Stimulated activated CD4-positive, alpha-beta T cell treated with anti-CD3 and anti-CD28 coated beads, TNF-alpha, amount 100 ng/mL, for 4 hours (primary cell): ENCODE measurements around the gene SDR39U1.
A peak's percentile ranks its signal among the peaks of the same experiment; 100 is the strongest.
"Not testable (repeated sequence)": the region's sequence is repeated elsewhere in the genome, so short reads cannot be mapped to it uniquely, and the experiment has no call there.

Source experiments
- DNase-seq, 3 experiments: peaks; one replicate each; pipeline ENCODE4 v3.0.0-alpha.2; 2020; ENCODE audit warnings: low read depth in 3 of 3

Gene SDR39U1, protein sequence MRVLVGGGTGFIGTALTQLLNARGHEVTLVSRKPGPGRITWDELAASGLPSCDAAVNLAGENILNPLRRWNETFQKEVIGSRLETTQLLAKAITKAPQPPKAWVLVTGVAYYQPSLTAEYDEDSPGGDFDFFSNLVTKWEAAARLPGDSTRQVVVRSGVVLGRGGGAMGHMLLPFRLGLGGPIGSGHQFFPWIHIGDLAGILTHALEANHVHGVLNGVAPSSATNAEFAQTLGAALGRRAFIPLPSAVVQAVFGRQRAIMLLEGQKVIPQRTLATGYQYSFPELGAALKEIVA

DNA sequence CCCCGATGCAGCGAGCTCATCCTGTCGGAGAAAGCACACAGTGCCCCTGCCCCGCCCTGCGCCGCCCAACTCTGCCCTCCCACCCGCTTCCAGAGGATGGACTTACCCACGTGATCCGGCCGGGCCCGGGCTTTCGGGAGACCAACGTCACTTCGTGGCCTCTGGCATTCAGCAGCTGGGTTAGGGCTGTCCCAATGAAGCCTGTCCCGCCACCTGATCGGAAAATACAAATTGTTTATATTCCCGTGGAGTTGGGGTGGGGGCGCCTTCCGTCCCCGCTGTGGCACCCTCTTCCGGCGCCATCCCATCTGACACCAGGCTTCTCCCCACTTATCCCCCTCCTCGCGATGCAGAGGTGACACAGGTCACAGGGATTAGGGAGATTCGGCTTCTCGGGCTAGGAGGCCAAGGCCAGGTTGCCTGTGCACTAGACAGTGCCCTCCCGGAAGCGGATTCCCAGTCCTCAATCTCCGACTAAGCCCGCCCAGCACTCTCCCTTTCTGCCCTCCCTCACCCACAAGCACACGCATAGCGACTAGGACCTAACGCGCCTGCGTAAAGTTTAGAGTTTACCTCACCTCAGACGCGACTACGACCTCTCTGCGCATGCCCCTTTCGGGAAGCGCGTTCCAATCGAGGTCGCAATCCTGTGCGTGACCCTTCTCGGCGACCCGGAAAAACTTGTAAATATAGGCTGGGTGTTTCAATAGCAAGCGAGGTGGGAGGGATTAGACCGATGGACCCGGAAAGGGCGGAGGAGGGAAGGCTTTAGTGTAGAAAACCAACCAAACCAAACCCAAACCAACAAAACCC lies at the start of gene SDR39U1:
Gene SDR39U1, minus strand, starts transcription at position 537 of the 813 bp plus-strand sequence. Its CDS starts 7 bp downstream, at position 530.
- DNase-seq: peak; percentile 70 to 94 (median 91)

DNA sequence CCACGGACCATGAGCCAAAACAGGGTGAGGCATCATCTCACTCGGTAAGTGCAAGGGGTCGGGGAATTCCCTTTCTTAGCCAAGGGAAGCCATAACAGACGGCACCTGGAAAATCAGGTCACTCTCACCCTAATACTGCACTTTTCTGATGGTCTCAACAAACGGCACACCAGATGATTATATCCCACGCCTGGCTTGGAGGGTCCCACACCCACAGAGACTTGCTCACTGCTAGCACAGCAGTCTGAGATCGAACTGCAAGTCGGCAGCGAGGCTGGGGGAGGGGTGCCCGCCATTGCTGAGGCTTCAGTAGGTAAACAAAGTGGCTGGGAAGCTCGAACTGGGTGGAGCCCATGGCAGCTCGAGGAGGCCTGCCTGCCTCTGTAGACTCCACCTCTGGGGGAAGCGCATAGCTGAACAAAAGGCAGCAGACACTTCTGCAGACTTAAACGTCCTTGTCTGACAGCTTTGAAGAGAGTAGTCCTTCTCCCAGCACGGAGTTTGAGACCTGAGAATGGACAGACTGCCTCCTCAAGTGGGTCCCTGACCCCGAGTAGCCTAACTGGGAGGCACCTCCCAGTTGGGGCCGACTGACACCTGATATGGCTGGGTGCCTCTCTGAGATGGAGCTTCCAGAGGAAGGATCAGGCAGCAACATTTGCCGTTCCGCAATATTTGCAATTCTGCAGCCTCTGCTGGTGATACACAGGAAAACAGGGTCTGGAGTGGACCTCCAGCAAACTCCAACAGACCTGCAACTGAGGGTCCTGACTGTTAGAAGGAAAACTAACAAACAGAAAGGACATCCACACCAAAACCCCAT lies 49.2 kb upstream of the SDR39U1 start:
- not testable (repeated sequence) for DNase-seq

DNA sequence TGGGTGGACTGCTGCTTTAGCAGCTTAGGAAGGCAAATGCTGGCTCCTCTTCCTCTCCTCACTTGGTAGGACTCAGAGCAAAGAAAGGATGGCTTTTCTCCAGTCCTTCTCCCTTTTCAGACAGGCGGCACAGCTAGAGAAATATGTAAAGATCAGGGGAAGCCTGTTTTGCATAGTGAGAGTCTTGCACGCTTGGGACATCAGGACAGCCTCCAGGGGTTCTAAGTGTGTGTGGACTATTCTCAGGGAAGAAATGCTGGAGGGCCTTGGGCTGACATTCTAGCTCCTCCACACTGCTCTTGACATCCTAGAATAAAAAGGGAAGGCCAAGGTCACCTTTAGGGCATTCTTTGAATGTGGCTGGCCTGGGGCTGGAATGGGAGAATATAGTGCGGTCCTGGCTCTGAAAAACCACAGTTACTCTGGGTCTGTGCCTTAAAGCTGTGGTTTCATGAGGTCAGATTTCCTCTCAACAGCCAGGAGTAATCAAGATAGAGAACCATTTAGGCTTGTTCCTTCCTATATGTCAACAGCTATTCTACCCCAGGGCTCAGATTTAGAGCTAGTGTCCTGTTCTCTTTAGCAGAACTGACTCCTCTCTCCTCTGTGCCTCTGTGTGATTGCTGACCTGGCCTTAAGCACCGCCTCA lies 41.2 kb upstream of the SDR39U1 start:
- no peak for DNase-seq

DNA sequence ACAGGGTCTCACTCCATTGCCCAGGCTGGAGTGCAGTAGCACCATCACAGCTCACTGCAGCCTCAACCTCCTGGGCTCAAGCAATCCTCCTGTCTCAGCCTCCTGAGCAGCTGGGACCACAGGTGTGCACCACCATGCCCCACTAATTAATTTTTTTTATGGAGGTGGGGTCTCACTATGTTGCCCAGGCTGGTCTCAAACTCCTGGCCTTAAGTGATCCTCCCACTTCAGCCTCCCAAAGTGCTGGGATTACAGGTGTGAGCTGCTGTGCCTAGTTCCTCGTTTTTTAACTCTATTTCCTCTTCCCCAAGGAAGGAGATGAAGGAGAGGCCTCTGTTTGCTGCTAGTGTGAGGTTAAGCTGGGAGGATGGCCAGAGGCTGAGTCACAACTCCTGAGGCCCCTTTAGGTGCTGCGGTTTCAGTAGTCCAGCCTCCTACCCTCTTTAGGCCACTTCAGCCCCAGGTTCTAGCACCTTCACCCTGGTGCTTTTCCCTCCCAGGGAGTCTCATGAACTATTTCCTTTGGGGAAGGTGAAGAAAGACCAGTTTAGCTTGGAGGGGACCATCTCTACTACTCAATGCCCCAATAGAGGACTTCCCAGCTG lies 40.2 kb upstream of the SDR39U1 start:
- not testable (repeated sequence) for DNase-seq

DNA sequence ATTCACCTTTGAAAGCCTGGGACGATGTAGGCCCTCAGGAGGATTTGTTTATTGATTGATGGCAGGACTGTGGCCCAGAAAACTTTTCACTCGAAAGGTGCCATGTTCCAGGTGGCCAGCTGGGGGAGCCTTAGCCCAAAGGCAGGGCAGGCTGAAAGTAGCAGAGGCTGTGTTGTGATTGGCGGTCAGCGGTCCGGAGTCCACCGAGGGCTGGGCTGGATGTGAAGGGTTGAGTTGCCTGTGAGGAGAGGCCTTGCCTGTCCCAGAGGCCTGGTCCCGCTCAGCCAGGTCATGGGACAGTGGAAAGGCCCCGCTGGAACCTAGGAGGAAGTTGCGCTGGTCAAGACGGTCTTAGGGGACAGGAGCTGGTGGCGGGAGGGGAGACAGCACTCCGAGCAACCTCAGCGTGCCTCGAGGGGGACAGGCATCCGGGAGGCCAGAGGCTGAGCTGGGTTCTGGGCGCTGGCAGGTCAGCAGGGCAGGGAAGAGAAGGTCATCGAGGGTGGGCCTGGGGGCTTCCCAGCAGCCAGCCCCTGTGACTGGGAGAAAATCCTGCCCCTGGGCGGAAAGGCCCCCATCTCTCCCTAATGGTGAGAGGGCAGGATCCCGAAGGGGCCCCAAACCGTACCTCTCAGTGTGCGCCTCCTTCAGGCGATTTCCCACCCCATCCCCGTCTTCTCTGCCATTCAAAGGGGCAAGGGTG lies 39.2 kb upstream of the SDR39U1 start:
- peak in 2 of 3 experiments; percentile 9 to 26 for DNase-seq

DNA sequence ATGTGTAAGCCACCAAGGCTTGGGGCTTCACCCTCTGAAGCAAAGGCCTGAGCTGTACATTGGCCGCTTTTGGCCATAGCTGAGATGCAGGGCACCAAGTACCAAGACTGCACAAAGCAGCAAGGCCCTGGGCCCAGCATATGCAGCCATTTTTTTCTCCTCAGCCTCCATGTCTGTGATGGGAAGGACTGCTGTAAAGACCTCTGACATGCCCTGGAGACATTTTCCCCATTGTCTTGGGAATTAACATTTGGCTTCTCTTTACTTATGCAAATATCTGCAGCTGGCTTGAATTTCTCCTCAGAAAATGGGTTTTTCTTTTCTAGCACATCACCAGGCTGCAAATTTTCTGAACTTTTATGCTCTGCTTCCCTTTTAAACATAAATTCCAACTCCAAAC lies 37.4 kb upstream of the SDR39U1 start:
- DNase-seq: not testable (repeated sequence)

DNA sequence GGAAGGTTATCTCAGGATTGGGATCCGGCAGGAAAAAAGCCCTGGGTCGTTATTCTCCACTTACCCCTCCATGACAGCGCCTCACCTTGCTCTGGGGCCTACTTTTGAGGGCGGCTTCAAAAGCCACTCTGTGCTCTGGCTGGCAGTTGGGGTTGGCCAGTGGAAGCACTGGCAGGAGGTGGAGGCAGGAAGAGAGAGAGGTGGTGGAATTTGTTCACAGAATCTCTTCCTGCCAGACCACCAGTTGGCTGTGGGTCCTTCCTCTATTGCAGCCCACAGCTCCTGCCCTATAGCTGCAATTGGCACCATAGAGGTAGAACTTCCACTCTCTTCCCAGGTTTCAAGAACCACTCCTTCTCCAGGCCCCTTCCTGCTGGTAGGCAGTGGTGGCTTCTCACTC lies 32.7 kb upstream of the SDR39U1 start:
- no peak for DNase-seq

DNA sequence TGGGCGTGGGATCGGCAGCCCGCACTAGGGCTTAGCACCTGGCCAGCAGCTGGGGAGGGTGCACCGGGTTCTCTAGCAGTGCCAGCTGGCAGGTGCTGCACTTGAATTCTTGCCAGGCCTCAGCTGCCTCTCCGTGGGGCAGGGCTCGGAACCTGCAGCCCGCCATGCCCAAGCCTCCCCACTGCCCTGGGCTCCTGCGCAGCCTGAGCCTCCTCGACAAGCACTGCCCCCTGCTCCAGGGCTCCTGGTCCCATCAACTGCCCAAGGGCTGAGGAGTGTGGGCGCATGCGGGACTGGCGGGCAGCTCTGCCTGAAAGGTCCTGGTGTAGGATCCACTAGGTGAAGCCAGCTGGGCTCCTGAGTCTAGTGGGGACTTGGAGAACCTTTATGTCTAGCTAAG lies 30.6 kb upstream of the SDR39U1 start:
- DNase-seq: no peak

DNA sequence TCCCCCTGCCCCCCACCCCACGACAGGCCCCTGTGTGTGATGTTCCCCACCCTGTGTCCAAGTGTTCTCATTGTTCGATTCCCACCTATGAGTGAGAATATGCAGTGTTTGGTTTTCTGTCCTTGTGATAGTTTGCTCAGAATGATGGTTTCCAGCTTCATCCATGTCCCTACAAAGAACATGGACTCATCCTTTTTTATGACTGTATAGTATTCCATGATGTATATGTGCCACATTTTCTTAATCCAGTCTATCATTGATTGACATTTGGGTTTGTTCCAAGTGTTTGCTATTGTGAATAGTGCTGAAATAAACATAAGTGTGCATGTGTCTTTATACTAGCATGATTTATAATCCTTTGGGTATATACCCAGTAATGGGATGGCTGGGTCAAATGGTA lies 27.9 kb upstream of the SDR39U1 start:
- not testable (repeated sequence) for DNase-seq

DNA sequence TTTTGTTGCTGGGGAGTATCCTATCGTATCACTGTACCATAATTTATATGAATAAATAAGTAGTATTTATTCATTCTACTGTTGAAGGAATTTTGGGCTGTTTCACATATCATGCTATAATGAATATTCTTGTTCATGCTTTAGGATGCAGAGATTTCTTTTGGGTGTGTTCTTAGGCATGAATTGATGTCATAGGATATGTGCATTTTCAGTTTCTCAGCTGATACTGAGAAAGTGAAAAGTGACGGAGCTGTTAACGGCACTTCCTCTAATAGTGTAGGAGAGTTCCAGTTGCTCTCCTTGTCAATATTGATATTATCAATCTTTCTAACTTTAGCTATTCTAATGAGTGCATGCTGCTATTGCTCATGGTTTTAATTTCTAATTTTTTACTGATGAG lies 23.2 kb upstream of the SDR39U1 start:
- DNase-seq: no peak

DNA sequence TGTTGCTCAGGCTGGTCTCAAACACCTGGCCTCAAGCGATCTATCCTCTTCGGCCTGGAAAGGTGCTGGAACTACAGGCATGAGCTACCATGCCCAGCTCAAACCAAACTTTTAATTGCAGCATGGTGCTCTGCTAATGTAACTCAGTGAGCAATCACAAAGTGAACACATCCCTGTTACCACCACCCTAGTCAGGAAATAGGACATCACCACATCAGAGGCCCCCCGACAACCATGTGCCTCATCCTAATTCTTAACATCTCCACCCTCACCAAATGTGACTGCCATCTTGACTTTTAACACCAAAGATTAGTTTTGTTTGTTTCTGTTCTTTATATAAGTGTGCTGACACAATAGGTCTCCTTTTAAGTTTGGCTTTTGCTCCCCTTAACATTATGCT lies 22.8 kb upstream of the SDR39U1 start:
- DNase-seq: no peak

DNA sequence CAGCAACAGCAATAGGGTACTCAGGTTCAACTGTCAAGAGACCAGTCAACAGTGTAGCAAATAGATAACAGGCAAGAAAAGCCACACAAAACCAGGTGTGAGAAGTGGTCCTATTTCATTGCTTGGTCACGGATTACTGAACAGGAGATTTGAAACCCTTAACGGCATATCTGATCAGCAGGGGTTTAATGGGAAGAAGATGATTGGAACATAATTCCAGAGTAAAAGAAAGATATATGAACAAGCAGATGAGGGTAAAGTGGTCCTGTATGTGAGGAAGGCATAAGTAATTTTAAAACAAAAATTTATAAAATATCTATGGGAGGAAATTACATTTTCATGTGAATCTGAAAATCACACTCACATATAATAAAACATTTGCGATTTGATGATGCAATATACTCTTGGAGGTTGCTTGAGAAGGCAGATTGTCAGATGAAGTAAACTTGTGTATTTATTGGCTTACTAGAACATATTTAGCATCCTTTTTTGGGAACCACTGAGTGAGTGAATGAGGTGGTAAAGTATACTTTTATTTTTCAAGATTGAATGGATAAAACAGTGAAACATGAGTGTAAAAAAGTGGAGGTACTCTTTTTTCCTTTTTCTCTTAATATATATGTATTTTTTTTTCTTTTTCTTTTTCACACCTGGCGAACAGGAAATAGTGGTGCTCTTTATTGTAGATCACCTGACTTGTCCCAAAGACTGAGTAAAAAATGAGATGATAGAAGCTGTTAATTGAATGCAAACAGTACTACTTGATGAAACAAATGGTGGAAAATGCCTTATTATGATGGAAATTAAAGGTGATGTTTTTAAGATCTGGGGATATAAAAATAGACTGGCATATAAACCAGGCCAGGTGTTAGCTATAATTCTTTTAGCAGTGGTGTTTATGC lies 21.6 kb upstream of the SDR39U1 start:
- DNase-seq: no peak

DNA sequence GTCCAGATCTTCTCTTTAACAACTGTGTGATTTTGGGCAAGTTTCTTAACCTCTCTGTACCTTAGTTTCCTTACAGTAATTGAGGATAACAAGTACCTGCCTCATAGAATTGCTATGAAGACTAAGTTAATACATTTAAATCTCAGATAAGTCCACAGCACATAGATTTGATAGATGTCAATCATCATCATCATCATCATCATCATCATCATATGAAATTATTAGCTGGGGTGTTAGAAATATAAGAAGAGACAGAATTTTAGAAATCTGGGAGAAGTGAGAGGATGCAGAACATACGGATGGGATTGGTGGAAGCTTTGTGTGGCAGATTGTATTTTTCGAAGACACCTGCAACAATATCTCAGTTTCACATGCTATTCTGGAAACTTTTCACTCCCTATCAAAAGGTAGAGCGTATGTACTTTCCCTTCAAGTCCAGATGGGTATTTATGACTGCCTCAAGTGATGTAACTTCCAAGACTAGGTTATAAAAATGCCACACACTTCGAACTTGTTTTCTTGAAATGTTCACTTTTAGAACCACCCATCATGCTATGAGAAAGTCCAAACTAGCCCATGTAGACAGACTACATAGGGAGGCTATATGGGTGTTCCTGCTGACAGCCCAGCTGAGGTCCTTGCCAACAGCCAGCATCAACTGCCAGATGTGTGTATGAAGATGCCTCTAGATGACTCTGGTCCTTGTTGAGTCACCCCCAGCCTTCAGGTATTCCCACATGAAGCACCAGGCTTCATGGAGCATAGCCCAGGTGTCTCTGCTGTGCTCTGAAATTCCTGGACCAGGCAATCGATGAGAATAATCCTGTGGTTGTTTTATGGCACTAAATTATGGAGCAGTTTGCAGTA lies 20.7 kb upstream of the SDR39U1 start:
- DNase-seq: no peak

DNA sequence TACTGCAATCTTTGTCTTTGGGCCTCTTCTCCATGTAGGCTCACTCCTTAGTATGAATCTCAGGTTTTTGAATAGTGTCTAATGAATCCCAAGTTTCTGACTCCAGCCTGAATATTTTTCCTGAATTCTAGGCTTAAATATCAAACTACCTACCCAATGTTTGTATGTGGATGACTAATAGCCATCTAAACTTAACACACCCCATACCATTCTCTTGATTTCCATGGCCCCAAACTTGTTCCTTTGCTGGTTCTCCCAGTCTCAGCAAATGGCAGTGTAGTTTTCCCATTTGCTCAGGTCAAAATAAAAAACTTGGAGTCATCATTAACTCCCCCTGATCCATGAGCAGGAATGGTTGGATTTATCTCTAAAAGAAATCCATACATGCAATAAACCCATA lies 18.8 kb upstream of the SDR39U1 start:
- no peak for DNase-seq

DNA sequence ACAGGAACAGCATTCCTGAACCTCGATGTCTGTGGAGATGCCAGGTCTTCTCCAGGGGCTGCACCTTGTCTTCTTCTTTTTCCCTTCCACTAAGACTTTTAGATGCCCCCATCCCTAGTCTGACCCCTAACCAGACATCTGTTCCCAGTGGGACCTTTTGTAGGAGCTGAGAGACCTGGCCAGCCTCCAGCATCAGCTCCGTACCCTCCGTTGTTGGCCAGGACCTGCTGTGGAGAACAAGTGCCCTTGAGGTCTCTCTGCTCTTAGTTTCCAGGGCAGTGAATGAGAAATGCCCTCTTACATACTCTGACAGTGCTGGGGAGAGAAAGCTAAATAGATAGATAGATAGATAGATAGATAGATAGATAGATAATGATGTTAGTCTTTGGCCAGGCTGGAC lies 16.8 kb upstream of the SDR39U1 start:
- DNase-seq: no peak

DNA sequence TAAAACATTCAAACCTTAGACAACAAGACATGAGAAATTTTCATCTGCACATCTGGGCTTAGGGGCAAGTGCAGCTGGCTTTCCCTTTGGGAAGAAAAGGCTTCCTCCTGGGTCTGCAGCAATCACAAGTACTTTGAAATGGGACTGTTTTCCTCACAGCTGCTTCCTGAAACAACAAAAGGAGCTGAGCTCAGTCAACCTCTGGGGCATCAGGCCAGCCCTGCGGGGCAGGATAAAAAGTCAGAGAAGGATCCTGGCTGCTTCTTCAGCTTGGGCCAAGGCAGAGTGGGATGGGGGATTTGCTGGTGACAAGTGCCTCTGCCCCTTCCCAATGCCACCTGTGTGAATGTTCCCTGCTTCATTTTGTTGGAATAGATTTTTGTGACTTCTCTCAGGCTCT lies 16.2 kb upstream of the SDR39U1 start:
- no peak for DNase-seq

DNA sequence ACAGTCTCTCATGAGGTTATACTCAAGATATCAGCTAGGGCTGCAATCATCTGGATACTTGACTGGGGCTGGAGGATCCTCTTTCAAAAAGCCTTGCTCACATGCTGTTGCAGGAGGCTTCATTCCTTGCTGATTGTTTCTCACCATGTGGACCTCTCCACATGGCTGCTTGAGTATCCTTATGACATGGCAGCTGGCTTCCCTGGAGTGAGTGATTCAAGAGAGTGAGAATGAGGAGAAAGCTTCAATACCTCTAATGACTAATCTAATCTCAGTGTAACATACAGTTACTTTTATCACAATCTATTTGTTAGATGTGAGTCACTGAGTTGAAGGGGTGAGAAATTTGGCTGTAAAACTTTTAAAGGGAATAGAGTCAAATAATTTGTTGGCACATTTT lies 14.4 kb upstream of the SDR39U1 start:
- no peak for DNase-seq

DNA sequence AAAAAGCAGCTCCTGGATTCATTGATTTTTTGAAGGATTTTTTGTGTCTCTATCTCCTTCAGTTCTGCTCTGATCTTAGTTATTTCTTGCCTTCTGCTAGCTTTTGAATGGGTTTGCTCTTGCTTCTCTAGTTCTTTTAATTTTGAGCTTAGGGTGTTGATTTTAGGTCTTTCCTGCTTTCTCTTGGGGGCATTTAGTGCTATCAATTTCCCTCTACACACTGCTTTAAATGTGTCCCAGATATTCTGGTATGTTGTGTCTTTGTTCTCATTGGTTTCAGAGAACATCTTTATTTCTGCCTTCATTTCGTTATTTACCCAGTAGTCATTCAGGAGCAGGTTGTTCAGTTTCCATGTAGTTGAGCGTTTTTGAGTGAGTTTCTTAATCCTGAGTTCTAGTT lies 8.3 kb upstream of the SDR39U1 start:
- DNase-seq: not testable (repeated sequence)
